Upper lobe of right lung (tissue), 1 donor: ENCODE measurements around the gene PHLPP1. TPM values are rescaled to one million over a fixed set of nuclear protein-coding genes. Genes with fewer than 3 reads are reported as not detected.

ENCODE experiments used
- ATAC-seq: fragments of 200-7000 bp; cut with Tn5 transposase; one replicate; pipeline ENCODE4 v1.9.1; 2020; ENCODE audit warnings: mild to moderate bottlenecking, moderate library complexity
- DNase-seq: peaks from one replicate; pipeline ENCODE4 v3.0.0-alpha.2; 2020
- H3K27ac ChIP-seq: fragments of 200-600 bp; one replicate; pipeline ENCODE4 v1.8.0; 2022
- H3K27me3 ChIP-seq: fragments of 200-600 bp; one replicate; pipeline ENCODE4 v1.8.0; 2022; ENCODE audit warnings: mild to moderate bottlenecking
- H3K36me3 ChIP-seq: fragments of 200-600 bp; one replicate; pipeline ENCODE4 v1.8.0; 2022
- H3K4me1 ChIP-seq: fragments of 200-600 bp; one replicate; pipeline ENCODE4 v1.8.0; 2022
- H3K4me3 ChIP-seq: fragments of 200-600 bp; one replicate; pipeline ENCODE4 v1.8.0; 2022; ENCODE audit warnings: mild to moderate bottlenecking
- H3K9me3 ChIP-seq: fragments of 200-600 bp; one replicate; pipeline ENCODE4 v1.8.0; 2022
- CTCF ChIP-seq: fragments of 200-600 bp; IDR thresholded peaks from one replicate; pipeline ENCODE4 v1.8.0; 2022; ENCODE audit warnings: antibody characterized with exemption
- intact Hi-C: fragments of 100-400 bp; cut with DNase I; formaldehyde crosslinking; loops from one replicate; pipeline ENCODE4 v1.11.0; 2022
- total RNA-seq: library from RNA; stranded (reverse); fragmentation: NEBNext Ultra II Directional; extraction: Animal tissue kit (Norgen Biotek cat#: 25700); gene quantifications from one replicate; pipeline ENCODE4 v1.2.1, GENCODE V29; 2021
- donor health status: DM: no; HTN: yes; CAD: no; lungs with severe emphysema.

PHLPP1 gene
- total RNA-seq, 1 donor from 2014 or later: 11.9 TPM

- intact Hi-C loops: no loop called here
- Histone ChIP-seq H3K27me3 (no peaks in the 10 kb centered on the region), H3K4me1 (peaks cover 10% of the 10 kb centered on the region), H3K4me3 (no peak overlapping the region), H3K27ac (no peak overlapping the region), H3K9me3 (no peaks in the 10 kb centered on the region), H3K36me3 (no peaks in the 10 kb centered on the region)
- ATAC-seq (no peak), DNase-seq (no peak)
- no peak for TF ChIP-seq CTCF
Measured at GRCh38 chr18:62933261-62933887, 218.0 kb downstream of the PHLPP1 start.

GRCh38 chr18:62935994-62936393, 220.7 kb downstream of the PHLPP1 start:
- Histone ChIP-seq H3K27me3 (no peaks in the 10 kb centered on the region), H3K4me1 (peaks cover 20% of the 10 kb centered on the region), H3K27ac (no peak overlapping the region), H3K4me3 (no peak overlapping the region), H3K9me3 (no peaks in the 10 kb centered on the region), H3K36me3 (no peaks in the 10 kb centered on the region)
- no peak for TF ChIP-seq CTCF
- intact Hi-C loops: no loop called here
- DNase-seq: no peak
- no peak for ATAC-seq

GRCh38 chr18:62937065-62937464, 221.7 kb downstream of the PHLPP1 start:
- intact Hi-C loops: no loop called here
- no peak overlapping the region for H3K4me3 ChIP-seq
- TF ChIP-seq CTCF: no peak
- H3K36me3 ChIP-seq: no peaks in the 10 kb centered on the region
- H3K9me3 ChIP-seq: no peaks in the 10 kb centered on the region
- no peak overlapping the region for H3K27ac ChIP-seq
- no peak for DNase-seq
- no peaks in the 10 kb centered on the region for H3K27me3 ChIP-seq
- H3K4me1 ChIP-seq: peaks cover 20% of the 10 kb centered on the region
- peak; percentile 31 for ATAC-seq

GRCh38 chr18:62938006-62938405, 222.7 kb downstream of the PHLPP1 start:
- TF ChIP-seq CTCF: no peak
- Histone ChIP-seq H3K4me1 (peaks cover 20% of the 10 kb centered on the region), H3K9me3 (no peaks in the 10 kb centered on the region), H3K4me3 (no peak overlapping the region), H3K27ac (no peak overlapping the region), H3K27me3 (no peaks in the 10 kb centered on the region), H3K36me3 (no peaks in the 10 kb centered on the region)
- intact Hi-C loops: no loop called here
- DNase-seq: no peak
- no peak for ATAC-seq

- intact Hi-C loops: no loop called here
- no peaks in the 10 kb centered on the region for H3K9me3 ChIP-seq
- no peak for ATAC-seq
- peaks cover 20% of the 10 kb centered on the region for H3K4me1 ChIP-seq
- H3K27me3 ChIP-seq: no peaks in the 10 kb centered on the region
- H3K4me3 ChIP-seq: no peak overlapping the region
- no peak for DNase-seq
- no peak for TF ChIP-seq CTCF
- no peaks in the 10 kb centered on the region for H3K36me3 ChIP-seq
- H3K27ac ChIP-seq: no peak overlapping the region
Measured at GRCh38 chr18:62938487-62938886, 223.1 kb downstream of the PHLPP1 start.

- Histone ChIP-seq H3K4me3 (no peak overlapping the region), H3K27me3 (no peaks in the 10 kb centered on the region), H3K36me3 (no peaks in the 10 kb centered on the region), H3K4me1 (peaks cover 20% of the 10 kb centered on the region), H3K27ac (peak overlapping the region; percentile 33), H3K9me3 (no peaks in the 10 kb centered on the region)
- intact Hi-C loops: no loop called here
- ATAC-seq (peak; percentile 64), DNase-seq (no peak)
- TF ChIP-seq CTCF: no peak
Measured at GRCh38 chr18:62939433-62939832, 224.1 kb downstream of the PHLPP1 start.
